VCaP (cell line): Measurements from ENCODE around the gene ATP5F1C.

Source experiments
- H3K27ac ChIP-seq: fragments of 450-650 bp; 2 replicates; pipeline ENCODE4 v1.5.1; 2017
- CTCF ChIP-seq: fragments of 450-650 bp; conservative IDR thresholded peaks from 2 replicates; pipeline ENCODE4 v1.5.1; 2017; ENCODE audit warnings: mild to moderate bottlenecking, moderate library complexity

ATP5F1C gene

GRCh38 chr10:7813481-7813880 lies 25.5 kb downstream of the ATP5F1C start:
- H3K27ac ChIP-seq, result no peak overlapping the region
- TF ChIP-seq CTCF, result no peak

GRCh38 chr10:7817576-7817975 lies 29.6 kb downstream of the ATP5F1C start:
- no peak for TF ChIP-seq CTCF
- peak overlapping the region; percentile 66 for H3K27ac ChIP-seq

- no peak for TF ChIP-seq CTCF
- peak overlapping the region; percentile 66 for H3K27ac ChIP-seq
Observed at GRCh38 chr10:7817984-7818294, 30.0 kb downstream of the ATP5F1C start.

GRCh38 chr10:7818295-7819120 lies 30.5 kb downstream of the ATP5F1C start, which contains the start of gene TAF3:
Gene TAF3 (plus strand): TSS chr10:7818505. CDS start chr10:7818710, 205 bp downstream.
- TF ChIP-seq CTCF, result no peak
- peak within 1 kb of the TSS; percentile 66 for H3K27ac ChIP-seq

- peak overlapping the region; percentile 66; the same call in 1 of the 2 replicates for H3K27ac ChIP-seq
- TF ChIP-seq CTCF, result peak; percentile 63
Observed at GRCh38 chr10:7819121-7819460, 31.1 kb downstream of the ATP5F1C start.

GRCh38 chr10:7824251-7824650 lies 36.3 kb downstream of the ATP5F1C start:
- TF ChIP-seq CTCF, result no peak
- H3K27ac ChIP-seq, result no peak overlapping the region

GRCh38 chr10:7826971-7827370 lies 39.0 kb downstream of the ATP5F1C start:
- no peak for TF ChIP-seq CTCF
- no peak overlapping the region for H3K27ac ChIP-seq
